ENCODE results near the gene FCAMR.
A peak's percentile ranks its signal among the peaks of the same experiment; 100 is the strongest.

Gene FCAMR

DNA sequence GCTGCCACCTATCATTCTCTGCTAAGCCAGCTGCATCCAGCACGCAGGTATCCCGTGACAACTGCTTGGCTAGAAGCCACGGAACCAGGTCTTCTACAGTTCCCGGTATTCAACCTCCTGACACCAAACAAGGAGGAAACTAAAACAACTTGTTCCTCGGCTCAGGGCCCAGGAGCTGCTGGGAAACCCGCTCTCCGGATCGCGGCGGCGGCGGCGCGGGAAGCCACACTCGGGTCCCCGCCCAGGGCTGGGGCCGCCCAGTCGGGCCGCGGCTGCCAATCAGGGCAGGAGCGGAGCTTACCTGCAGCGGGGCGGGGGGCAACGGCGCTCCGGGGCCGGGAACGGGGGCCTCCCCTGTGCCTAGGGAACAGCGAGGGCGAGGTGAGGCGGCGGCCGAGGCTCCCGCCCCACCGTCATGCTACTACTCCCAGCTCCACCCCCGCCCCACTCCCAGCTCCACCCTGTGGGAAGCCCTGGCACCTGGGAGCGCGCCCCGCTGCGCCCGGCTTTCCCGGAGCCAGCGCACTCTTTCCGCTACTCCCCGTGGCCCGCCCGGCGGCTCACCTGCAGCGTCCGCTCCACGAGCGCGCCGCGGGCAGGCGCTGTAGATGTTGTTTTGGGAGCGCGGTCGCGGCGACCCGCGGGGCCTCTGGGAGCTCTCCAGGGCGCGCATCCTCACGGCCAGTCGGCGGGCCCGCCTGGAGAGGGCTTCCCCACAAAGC is 60.9 kb downstream of the FCAMR start (continued):
- TF ChIP-seq ZNF18 (tag by site-specific recombination; IDR thresholded peaks at IDR 0.05) (no peak), ZNF302 (tag by site-specific recombination; IDR thresholded peaks at IDR 0.05; ENCODE audit: low read depth) (no peak), ZBTB7A (tag by site-specific recombination; IDR thresholded peaks at IDR 0.05; ENCODE audit: low read depth) (no peak), ZNF664 (tag by site-specific recombination; IDR thresholded peaks at IDR 0.05) (no peak), ZSCAN16 (tag by site-specific recombination; IDR thresholded peaks at IDR 0.05) (no peak), KLF7 (tag by site-specific recombination; IDR thresholded peaks at IDR 0.05; ENCODE audit: borderline replicate concordance) (peak; percentile 57; the same call in 1 of the 2 replicates), MEIS1 (CRISPR knock-in tag; IDR thresholded peaks at IDR 0.05; ENCODE audit: borderline replicate concordance) (no peak)
- TF ChIP-seq, protein P1, sequence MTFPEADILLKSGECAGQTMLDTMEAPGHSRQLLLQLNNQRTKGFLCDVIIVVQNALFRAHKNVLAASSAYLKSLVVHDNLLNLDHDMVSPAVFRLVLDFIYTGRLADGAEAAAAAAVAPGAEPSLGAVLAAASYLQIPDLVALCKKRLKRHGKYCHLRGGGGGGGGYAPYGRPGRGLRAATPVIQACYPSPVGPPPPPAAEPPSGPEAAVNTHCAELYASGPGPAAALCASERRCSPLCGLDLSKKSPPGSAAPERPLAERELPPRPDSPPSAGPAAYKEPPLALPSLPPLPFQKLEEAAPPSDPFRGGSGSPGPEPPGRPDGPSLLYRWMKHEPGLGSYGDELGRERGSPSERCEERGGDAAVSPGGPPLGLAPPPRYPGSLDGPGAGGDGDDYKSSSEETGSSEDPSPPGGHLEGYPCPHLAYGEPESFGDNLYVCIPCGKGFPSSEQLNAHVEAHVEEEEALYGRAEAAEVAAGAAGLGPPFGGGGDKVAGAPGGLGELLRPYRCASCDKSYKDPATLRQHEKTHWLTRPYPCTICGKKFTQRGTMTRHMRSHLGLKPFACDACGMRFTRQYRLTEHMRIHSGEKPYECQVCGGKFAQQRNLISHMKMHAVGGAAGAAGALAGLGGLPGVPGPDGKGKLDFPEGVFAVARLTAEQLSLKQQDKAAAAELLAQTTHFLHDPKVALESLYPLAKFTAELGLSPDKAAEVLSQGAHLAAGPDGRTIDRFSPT (tag by site-specific recombination; IDR thresholded peaks at IDR 0.05), result 0 out of 2 replicates have a peak, but pooled peaks have one; percentile 41
- TF ChIP-seq, protein P2, sequence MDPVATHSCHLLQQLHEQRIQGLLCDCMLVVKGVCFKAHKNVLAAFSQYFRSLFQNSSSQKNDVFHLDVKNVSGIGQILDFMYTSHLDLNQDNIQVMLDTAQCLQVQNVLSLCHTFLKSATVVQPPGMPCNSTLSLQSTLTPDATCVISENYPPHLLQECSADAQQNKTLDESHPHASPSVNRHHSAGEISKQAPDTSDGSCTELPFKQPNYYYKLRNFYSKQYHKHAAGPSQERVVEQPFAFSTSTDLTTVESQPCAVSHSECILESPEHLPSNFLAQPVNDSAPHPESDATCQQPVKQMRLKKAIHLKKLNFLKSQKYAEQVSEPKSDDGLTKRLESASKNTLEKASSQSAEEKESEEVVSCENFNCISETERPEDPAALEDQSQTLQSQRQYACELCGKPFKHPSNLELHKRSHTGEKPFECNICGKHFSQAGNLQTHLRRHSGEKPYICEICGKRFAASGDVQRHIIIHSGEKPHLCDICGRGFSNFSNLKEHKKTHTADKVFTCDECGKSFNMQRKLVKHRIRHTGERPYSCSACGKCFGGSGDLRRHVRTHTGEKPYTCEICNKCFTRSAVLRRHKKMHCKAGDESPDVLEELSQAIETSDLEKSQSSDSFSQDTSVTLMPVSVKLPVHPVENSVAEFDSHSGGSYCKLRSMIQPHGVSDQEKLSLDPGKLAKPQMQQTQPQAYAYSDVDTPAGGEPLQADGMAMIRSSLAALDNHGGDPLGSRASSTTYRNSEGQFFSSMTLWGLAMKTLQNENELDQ (tag by site-specific recombination; IDR thresholded peaks at IDR 0.05; ENCODE audit: low read depth), result no peak
- TF ChIP-seq, protein P3, sequence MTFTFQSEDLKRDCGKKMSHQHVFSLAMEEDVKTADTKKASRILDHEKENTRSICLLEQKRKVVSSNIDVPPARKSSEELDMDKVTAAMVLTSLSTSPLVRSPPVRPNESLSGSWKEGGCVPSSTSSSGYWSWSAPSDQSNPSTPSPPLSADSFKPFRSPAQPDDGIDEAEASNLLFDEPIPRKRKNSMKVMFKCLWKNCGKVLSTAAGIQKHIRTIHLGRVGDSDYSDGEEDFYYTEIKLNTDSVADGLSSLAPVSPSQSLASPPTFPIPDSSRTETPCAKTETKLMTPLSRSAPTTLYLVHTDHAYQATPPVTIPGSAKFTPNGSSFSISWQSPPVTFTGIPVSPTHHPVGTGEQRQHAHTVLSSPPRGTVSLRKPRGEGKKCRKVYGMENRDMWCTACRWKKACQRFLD (tag by site-specific recombination; IDR thresholded peaks at IDR 0.05), result no peak

DNA sequence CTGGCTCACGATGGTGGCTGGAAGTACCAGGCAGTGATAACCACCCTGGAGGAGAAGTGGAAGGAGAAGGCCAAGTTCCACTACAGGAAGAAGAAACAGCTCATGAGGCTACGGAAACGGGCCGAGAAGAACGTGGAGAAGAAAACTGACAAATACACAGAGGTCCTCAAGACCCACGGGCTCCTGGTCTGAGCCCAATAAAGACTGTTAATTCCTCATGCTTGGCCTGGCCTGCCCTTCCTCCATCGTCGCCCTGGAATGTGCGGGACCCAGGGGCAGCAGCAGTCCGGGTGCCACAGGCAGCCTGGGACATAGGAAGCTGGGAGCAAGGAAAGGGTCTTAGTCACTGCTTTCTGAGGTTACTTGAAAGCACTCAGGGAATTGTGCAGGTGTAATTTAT is 62.2 kb downstream of the FCAMR start:
- H3K4me3 ChIP-seq (ENCODE audit: low read depth, low read length), result no peak overlapping the region
- POLR2A ChIA-PET, result no interaction called here
- CTCF ChIA-PET, result interaction anchor here (0.9 to 3.1 kb wide), 12 partner anchors 12 to 418 kb away, joined by 3 to 22 read pairs (median 6); partner anchors contain the start of genes IL20 and IL24
- H3K4me1 ChIP-seq (ENCODE audit: control insufficient read depth, insufficient read depth, low read length), result no peaks in the 10 kb centered on the region
- no peaks in the 10 kb centered on the region for H3K36me3 ChIP-seq (ENCODE audit: control insufficient read depth in 2 of 2, insufficient read depth in 1 of 2, low read length in 2 of 2)
- TF ChIP-seq ZNF624 (tag by site-specific recombination; IDR thresholded peaks at IDR 0.05) (no peak), WT1 (tag by site-specific recombination; IDR thresholded peaks at IDR 0.05) (no peak), ZXDB (tag by site-specific recombination; IDR thresholded peaks at IDR 0.05) (no peak), ZSCAN16 (tag by site-specific recombination; IDR thresholded peaks at IDR 0.05) (no peak), ZNF146 (tag by site-specific recombination; IDR thresholded peaks at IDR 0.05) (no peak), ZNF223 (tag by site-specific recombination; IDR thresholded peaks at IDR 0.05) (no peak), ZBTB11 (tag by site-specific recombination; conservative IDR thresholded peaks at IDR 0.05; ENCODE audit: low read depth) (no peak), ZNF777 (tag by site-specific recombination; IDR thresholded peaks at IDR 0.05; ENCODE audit: borderline replicate concordance) (no peak), ZNF23 (tag by site-specific recombination; IDR thresholded peaks at IDR 0.05; ENCODE audit: borderline replicate concordance) (no peak), ZNF658 (tag by site-specific recombination; IDR thresholded peaks at IDR 0.05) (no peak), ZBTB48 (tag by site-specific recombination; IDR thresholded peaks at IDR 0.05) (no peak), ZNF610 (tag by site-specific recombination; IDR thresholded peaks at IDR 0.05; ENCODE audit: borderline replicate concordance) (no peak), ZNF311 (tag by site-specific recombination; IDR thresholded peaks at IDR 0.05; ENCODE audit: borderline replicate concordance) (no peak)
- H3K27ac ChIP-seq (ENCODE audit: extremely low read depth, low read depth, low read length), result no peak overlapping the region
- H3K9me3 ChIP-seq (ENCODE audit: control insufficient read depth, insufficient read depth, low read depth, low read length), result no peaks in the 10 kb centered on the region

Data from HEK293 (cell line).